Tibial nerve (tissue), 3 donors: ENCODE measurements around the gene MFRP.

Source experiments
- POLR2A ChIP-seq, 2 donors: fragments of 450-650 bp; IDR thresholded peaks; one replicate each; pipeline ENCODE4 v1.6.1; 2017; ENCODE audit warnings: antibody characterized with exemption in 2 of 2, mild to moderate bottlenecking in 2 of 2, moderate library complexity in 2 of 2
- TF ChIP-seq, protein P1 (sequence below), 5 experiments: fragments of 200-600 bp in 3 of 5; fragments of 450-650 bp in 2 of 5; sonication (generic) in 3 of 5; IDR thresholded peaks; one replicate each; pipeline ENCODE4 v1.5.1; 2016 to 2019; ENCODE audit warnings: antibody characterized with exemption in 5 of 5, mild to moderate bottlenecking in 3 of 5, moderate library complexity in 2 of 5

DNA sequence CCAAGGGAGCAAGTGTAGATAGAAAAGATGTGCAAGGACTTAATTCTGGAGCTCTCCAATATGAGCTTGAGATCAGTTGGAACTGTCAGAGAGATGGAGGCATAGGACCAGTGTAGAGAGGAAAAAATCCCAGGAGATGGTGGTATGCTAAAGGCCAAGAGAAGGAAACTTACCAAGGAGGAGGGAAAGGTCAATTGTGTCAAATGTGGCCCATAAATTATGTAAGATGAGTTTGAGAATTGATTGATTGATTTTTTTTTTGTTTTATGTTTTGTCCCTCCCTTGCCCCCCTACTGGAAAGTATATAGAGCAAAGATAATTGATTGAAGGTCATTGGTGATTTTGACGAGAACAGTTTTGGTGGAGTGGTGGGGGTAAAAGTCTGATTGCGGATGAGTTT is 37.8 kb upstream of the MFRP start:
- TF ChIP-seq, protein P1, sequence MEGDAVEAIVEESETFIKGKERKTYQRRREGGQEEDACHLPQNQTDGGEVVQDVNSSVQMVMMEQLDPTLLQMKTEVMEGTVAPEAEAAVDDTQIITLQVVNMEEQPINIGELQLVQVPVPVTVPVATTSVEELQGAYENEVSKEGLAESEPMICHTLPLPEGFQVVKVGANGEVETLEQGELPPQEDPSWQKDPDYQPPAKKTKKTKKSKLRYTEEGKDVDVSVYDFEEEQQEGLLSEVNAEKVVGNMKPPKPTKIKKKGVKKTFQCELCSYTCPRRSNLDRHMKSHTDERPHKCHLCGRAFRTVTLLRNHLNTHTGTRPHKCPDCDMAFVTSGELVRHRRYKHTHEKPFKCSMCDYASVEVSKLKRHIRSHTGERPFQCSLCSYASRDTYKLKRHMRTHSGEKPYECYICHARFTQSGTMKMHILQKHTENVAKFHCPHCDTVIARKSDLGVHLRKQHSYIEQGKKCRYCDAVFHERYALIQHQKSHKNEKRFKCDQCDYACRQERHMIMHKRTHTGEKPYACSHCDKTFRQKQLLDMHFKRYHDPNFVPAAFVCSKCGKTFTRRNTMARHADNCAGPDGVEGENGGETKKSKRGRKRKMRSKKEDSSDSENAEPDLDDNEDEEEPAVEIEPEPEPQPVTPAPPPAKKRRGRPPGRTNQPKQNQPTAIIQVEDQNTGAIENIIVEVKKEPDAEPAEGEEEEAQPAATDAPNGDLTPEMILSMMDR (IDR thresholded peaks at IDR 0.05): no peak
- TF ChIP-seq POLR2A (IDR thresholded peaks at IDR 0.05): no peak
